GM19467 (cell line): Measurements from ENCODE around the gene SRSF2.
"Not testable (repeated sequence)": the region's sequence is repeated elsewhere in the genome, so short reads cannot be mapped to it uniquely, and the experiment has no call there.

Experiments used
- ATAC-seq: cut with Tn5 transposase; IDR thresholded peaks from one replicate; pipeline ENCODE4 v1.9.1; 2021; ENCODE audit warnings: mild to moderate bottlenecking, moderate library complexity; ENCODE audit not compliant: unreplicated experiment

The SRSF2 gene

DNA sequence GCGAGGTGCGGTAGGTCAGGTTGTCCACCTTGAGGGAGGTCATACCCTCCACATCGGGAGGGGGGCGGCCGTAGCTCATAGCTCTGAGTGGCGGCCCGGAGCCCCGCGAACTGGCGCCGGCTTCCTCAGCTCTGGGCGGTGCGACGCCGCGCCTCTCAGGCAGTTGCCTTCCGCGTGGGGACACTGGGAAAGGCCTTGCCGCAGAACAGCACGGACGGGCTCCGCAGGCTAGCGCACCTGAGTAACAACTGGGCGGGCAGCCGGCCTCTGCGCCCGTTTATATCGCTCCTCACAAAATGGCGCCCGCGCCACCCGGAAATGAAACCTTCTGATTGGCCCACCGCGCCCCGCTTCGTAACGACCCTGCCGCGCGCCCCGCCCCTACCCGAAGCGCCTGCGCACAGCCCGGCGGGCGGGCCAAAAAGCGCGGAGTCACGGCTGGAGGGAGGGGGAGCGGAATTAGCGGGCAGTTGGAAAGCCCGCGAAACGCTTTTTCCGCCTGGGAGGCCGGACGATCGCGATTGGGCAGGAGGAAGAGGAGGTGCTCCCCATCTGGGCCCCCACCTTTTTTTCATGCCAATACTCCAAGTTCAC is at the start of gene SRSF2:
Gene SRSF2 (minus strand): TSS at position 250 of the 594 bp plus-strand sequence. CDS start 171 bp downstream, at position 79.
- ATAC-seq, result peak; percentile 66

- ATAC-seq, result no peak
Measured at GRCh38 chr17:76784926-76785325, 47.8 kb upstream of the SRSF2 start.

GRCh38 chr17:76783146-76783545 is 46.0 kb upstream of the SRSF2 start:
- no peak for ATAC-seq

- ATAC-seq, result no peak
Measured at GRCh38 chr17:76781056-76781982, 44.2 kb upstream of the SRSF2 start.

DNA sequence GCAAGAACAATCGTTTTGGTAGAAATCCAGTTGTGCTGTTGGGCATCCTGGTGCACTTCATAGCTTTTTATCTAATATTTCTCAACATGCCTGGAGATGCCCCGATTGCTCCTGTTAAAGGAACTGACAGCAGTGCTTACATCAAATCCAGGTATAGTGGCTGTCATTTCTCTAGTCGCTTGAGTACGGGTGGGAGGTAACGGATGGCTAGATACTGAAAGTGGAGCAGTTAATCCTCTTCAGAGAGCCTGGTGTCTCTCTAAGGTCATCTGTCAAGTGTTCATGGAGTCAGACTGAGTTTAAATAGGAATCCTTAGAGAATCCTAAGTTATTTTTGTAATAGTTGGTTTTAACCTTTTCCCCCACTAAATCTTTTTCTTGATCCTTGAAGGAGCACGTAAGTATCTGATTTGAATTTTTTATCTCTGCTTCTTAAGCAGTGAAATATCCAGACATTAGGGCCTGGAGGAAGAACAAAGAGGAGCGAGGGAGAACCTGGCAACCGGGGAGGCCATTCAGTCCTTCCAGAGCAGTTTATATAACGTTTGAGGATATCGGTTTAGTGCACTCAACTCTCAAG is 38.0 kb upstream of the SRSF2 start:
- ATAC-seq, result no peak

DNA sequence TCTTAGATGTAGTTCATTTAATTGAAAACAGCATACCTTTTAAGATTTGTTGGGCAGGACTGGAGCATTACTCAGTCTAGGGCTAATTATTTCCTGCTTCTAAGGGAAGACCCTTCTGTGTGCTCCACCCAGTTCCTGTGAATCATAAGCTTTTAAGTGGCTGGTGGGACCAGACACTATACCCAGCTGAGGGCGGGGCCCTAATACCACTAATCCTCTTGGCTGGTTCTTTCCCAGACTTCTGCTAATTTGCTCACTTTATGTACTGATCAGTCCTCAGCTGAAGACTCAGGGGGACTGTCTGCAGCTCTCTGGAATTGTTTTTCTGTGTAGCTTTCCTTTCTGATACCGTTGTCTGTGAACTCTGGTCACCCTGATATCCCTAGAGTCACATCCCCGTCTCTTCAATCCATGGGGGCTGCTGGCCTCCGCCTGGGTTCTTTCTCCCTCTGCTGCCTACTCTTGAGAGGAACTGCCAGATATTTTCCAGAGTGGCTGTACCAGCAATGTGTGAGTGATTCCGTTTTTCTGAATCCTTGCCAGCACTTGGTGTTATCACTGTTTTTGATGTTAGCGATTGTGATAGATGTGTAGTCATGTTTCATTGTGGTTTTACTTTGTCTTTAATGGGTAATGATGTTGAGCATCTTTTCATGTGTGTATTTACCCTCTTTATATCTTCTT is 35.9 kb upstream of the SRSF2 start:
- ATAC-seq, result no peak

GRCh38 chr17:76758570-76758969 is 21.4 kb upstream of the SRSF2 start:
- ATAC-seq, result no peak

DNA sequence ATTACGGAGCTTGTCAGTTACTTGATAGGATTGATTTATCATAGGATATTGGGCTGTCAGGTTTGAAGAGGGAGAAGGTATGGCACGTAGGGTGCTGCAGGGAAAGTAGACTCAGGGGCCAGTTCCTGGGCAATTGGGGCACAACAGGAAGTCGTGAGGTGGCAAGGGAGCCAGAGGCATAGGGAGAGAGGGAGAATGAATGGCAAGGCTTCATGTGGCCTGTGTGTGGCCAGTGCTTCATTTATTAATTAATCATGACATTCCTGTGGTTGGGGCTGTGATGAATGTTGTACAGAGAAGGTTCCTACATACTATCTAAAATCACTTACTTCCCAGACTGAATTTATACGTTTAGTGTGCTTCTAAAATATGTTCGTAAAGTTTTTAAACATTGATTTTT is 20.1 kb upstream of the SRSF2 start:
- ATAC-seq, result no peak

DNA sequence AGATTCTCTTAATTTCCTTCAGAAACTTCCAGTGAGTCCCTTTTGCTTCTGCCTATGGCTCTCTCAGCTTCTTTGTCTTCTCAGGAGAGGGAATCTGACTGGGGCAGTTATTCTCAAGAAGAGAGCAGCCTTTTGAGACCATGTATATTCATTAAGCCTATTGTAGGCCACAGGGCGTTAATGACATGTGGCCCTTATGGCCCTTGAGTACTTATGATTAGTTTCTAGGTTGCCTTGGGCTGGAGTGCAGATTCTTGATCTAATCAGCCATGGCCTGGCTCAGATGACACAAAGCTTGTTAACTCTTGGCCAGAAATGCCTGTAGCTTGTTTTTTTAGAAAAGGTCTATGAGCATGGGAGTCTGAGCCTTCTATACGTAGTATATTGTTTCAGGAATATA is 18.2 kb upstream of the SRSF2 start:
- ATAC-seq, result no peak

DNA sequence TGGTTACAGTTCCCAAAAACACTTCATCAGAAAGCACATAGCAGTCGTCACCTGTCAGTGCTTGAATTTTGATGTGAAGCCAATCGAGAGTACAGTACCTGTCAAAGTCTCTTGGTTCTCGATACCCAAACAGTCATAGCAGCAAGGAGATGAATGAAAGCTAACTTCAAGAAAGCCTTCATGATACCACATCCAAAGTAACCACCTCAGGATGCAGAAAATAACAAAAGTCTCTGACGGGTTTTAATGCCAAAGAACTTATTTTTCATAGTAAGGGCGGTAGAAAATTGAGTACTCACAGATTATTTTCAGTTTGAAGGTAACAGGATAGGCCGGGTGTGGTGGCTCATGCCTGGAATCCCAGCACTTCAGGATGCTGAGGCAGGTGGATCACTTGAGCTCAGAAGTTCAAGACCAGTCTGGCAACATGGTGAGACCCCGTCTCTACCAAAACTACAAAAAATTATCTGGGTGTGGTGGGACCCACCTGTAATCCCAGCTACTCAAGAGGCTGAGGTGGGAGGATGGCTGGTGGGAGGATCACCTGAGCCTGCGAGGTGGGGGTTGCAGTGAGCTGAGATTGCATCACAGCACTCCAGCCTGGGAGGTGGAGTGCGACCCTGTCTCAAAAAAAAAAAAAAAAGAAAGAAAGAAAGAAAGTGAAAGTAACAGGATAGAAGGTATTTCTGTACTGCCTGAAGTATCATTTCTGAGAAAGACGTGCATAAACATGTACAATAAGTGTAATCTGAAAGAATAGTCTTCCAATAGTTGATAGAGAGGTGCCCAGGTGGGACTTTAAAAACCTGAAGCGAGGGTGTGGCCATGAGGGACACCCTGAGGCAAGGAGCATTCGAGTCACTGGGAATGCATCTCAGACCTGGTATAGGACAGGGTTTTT is 16.2 kb upstream of the SRSF2 start:
- no peak for ATAC-seq

- ATAC-seq, result no peak
Measured at GRCh38 chr17:76752006-76752405, 14.9 kb upstream of the SRSF2 start.

- ATAC-seq, result no peak
Measured at GRCh38 chr17:76751416-76751993, 14.4 kb upstream of the SRSF2 start.

DNA sequence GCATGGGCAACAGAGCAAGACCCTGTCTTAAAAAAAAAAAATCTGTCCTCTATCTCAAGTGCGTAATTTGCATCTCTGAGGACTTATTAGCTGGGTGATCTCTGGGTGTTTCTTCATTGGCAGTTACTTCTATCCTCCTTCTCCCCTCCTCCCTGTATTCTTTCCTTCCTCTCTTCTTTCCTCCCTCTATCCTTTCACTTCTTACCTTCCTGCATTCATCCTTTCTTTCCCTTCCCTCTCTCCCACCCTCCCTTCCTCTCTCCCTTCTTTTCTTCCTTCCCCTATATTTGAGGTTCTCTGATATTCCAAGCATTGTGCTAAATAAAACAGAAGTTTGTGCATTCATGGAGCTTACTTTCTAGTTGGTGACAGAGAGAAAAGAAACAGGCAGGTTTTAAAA is 11.5 kb upstream of the SRSF2 start:
- no peak for ATAC-seq

DNA sequence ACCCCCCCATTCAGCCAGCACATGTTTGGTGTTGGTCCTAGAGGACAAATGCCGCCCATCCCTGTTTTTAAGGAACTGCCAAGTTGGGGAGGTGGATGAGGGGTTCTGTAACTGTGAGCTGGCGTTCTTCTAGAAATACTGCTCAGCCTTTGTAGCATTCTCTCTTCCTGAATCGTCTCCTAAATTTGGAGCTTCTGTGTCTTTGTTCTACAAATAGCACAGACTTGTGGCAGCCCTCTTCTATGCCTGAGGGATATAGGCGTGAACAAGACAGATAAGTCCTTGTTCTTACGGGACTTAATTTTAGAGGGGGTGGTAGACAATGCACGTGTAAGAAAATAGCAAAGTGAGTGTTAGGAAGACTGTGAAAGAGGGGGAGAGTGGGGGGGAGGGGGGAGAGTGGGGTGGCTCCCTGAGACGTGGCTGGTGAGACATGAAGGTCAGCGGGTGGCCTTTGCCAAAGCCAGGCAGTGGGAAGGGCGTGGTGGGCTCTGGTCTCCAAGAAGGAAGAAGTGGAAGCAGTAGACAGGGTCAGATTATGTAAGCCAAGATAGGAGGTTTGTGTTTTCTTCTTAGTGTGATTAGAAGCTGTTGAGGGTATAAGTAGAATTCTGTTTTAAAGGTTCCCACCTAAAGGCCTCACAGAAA is 10.7 kb upstream of the SRSF2 start:
- no peak for ATAC-seq

GRCh38 chr17:76745785-76746184 is 8.7 kb upstream of the SRSF2 start:
- ATAC-seq, result not testable (repeated sequence)

DNA sequence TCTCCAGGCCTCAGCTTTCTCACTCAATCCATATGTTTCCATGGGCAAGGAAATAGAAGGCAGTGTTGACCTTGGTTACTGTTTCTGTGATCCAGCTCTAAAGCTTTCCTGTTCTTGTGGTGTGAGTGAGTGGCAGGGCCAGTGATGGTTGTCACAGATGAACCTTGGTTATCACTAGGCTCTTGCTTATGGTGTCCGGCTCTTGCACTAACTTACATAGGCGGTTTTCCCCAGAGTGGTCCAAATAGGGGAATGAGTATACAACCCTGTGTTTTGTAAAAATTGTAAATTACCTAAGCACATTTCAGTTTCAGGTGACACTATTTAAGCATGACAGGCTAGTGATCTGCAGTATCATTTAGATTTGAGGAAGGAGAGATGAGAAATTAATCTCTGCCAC is 7.6 kb upstream of the SRSF2 start:
- no peak for ATAC-seq

- no peak for ATAC-seq
Measured at GRCh38 chr17:76742958-76743357, 5.8 kb upstream of the SRSF2 start.

- ATAC-seq, result no peak
Measured at GRCh38 chr17:76740329-76741118, 3.4 kb upstream of the SRSF2 start.
